Activated CD8-positive, alpha-beta memory T cell treated with anti-CD3 and anti-CD28 coated beads, Interleukin-2, amount 50 U/mL, for 48 hours (primary cell): ENCODE results near the gene ITPKC.
"Not testable (repeated sequence)": the region's sequence is repeated elsewhere in the genome, so short reads cannot be mapped to it uniquely, and the experiment has no call there.

Source experiments
- DNase-seq: peaks from one replicate; pipeline ENCODE4 v3.0.0-alpha.2; 2020

Gene ITPKC

GRCh38 chr19:40742886-40743285 is 26.0 kb downstream of the ITPKC start:
- DNase-seq: no peak

GRCh38 chr19:40743926-40744325 is 27.0 kb downstream of the ITPKC start:
- DNase-seq: no peak

GRCh38 chr19:40744554-40745401 is 27.9 kb downstream of the ITPKC start:
- DNase-seq: no peak

- DNase-seq: no peak
Measured at GRCh38 chr19:40745402-40745780, 28.5 kb downstream of the ITPKC start.

- DNase-seq: no peak
Measured at GRCh38 chr19:40747536-40747935, 30.6 kb downstream of the ITPKC start.

- DNase-seq: peak; percentile 98
Measured at GRCh38 chr19:40750058-40750873, 33.4 kb downstream of the ITPKC start, which contains the start of gene ACTMAP. Gene ACTMAP (minus strand): TSS chr19:40750477. CDS start chr19:40749803, 674 bp downstream.

GRCh38 chr19:40750874-40751537 is 34.1 kb downstream of the ITPKC start, which contains the start of gene SNRPA:
Gene SNRPA (plus strand): TSS chr19:40751203. CDS start chr19:40751409, 206 bp downstream.
- DNase-seq: peak; percentile 95

GRCh38 chr19:40752257-40752781 is 35.4 kb downstream of the ITPKC start:
- DNase-seq: no peak

- DNase-seq: no peak
Measured at GRCh38 chr19:40754611-40755247, 37.8 kb downstream of the ITPKC start.

- no peak for DNase-seq
Measured at GRCh38 chr19:40755248-40755624, 38.3 kb downstream of the ITPKC start.

- DNase-seq: no peak
Measured at GRCh38 chr19:40755791-40756190, 38.9 kb downstream of the ITPKC start.

- peak; percentile 74 for DNase-seq
Measured at GRCh38 chr19:40756502-40757110, 39.7 kb downstream of the ITPKC start.

- DNase-seq: no peak
Measured at GRCh38 chr19:40758491-40758890, 41.6 kb downstream of the ITPKC start.

GRCh38 chr19:40759352-40759751 is 42.4 kb downstream of the ITPKC start:
- DNase-seq: no peak

- DNase-seq: no peak
Measured at GRCh38 chr19:40762754-40763470, 46.0 kb downstream of the ITPKC start.

GRCh38 chr19:40763526-40763925 is 46.6 kb downstream of the ITPKC start:
- no peak for DNase-seq

- DNase-seq: peak; percentile 76
Measured at GRCh38 chr19:40763963-40764362, 47.1 kb downstream of the ITPKC start.

- DNase-seq: not testable (repeated sequence)
Measured at GRCh38 chr19:40766385-40766784, 49.5 kb downstream of the ITPKC start.

GRCh38 chr19:40768869-40769268 is 52.0 kb downstream of the ITPKC start:
- no peak for DNase-seq

- not testable (repeated sequence) for DNase-seq
Measured at GRCh38 chr19:40771101-40771862, 54.4 kb downstream of the ITPKC start.
